ENCODE data around the gene HDDC3. TPM values are rescaled to one million over a fixed set of nuclear protein-coding genes. Genes with fewer than 3 reads are reported as not detected.
A peak's percentile ranks its signal among the peaks of the same experiment; 100 is the strongest.

HDDC3 gene
- total and polyA plus RNA-seq, 10 donors: 12.8 to 34.5 (median 21.7) TPM

GRCh38 chr15:90885432-90886290, 46.7 kb downstream of the HDDC3 start:
- 8 to 20% (median 14%) methylated on average over 10 to 23 of the region's 23 CpGs for WGBS, 5 donors
- H3K27me3 ChIP-seq (replicated peaks in 1 of 7): peaks cover 0 to 7% (median 0%) of the 10 kb centered on the region in 7 donors
- peak; percentile 95 for DNase-seq
- H3K4me3 ChIP-seq: peak overlapping the region; percentile 38 to 80 (median 60)
- intact Hi-C loops (cut with DNase I; ENCODE audit: low total_unique reads): loop anchor here (1.0 to 10.0 kb wide), 3 partner anchors 51 to 237 kb away; partner anchors contain the start of gene BLM
- peak overlapping the region; percentile 64 to 98 (median 96) for H3K27ac ChIP-seq
- H3K36me3 ChIP-seq: peaks cover 0 to 74% (median 48%) of the 10 kb centered on the region in 6 donors
- TF ChIP-seq POLR2AphosphoS5 (IDR thresholded peaks at IDR 0.05) (peak; percentile 67 to 83 (median 76)), POLR2A (IDR thresholded peaks at IDR 0.05) (no peak)
- TF ChIP-seq, protein P1, sequence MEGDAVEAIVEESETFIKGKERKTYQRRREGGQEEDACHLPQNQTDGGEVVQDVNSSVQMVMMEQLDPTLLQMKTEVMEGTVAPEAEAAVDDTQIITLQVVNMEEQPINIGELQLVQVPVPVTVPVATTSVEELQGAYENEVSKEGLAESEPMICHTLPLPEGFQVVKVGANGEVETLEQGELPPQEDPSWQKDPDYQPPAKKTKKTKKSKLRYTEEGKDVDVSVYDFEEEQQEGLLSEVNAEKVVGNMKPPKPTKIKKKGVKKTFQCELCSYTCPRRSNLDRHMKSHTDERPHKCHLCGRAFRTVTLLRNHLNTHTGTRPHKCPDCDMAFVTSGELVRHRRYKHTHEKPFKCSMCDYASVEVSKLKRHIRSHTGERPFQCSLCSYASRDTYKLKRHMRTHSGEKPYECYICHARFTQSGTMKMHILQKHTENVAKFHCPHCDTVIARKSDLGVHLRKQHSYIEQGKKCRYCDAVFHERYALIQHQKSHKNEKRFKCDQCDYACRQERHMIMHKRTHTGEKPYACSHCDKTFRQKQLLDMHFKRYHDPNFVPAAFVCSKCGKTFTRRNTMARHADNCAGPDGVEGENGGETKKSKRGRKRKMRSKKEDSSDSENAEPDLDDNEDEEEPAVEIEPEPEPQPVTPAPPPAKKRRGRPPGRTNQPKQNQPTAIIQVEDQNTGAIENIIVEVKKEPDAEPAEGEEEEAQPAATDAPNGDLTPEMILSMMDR (IDR thresholded peaks at IDR 0.05 in 8 of 11, conservative IDR thresholded peaks at IDR 0.05 in 3 of 11): peak; percentile 92 to 99 (median 96)
- no peaks in the 10 kb centered on the region for H3K9me3 ChIP-seq
- H3K4me1 ChIP-seq: peaks cover 34 to 85% (median 77%) of the 10 kb centered on the region in 6 donors

- Histone ChIP-seq H3K27ac (peak overlapping the region; percentile 64 to 98 (median 96)), H3K4me3 (peak overlapping the region; percentile 38 to 80 (median 60)), H3K4me1 (peaks cover 34 to 77% (median 69%) of the 10 kb centered on the region in 6 donors), H3K9me3 (no peaks in the 10 kb centered on the region), H3K27me3 (replicated peaks in 1 of 7) (peaks cover 0 to 7% (median 0%) of the 10 kb centered on the region in 7 donors), H3K36me3 (peaks cover 0 to 74% (median 48%) of the 10 kb centered on the region in 6 donors)
- TF ChIP-seq POLR2A (IDR thresholded peaks at IDR 0.05) (no peak), POLR2AphosphoS5 (IDR thresholded peaks at IDR 0.05) (no peak)
- TF ChIP-seq, protein P1 (IDR thresholded peaks at IDR 0.05 in 8 of 11, conservative IDR thresholded peaks at IDR 0.05 in 3 of 11): no peak
- peak; percentile 82 for DNase-seq
- intact Hi-C loops (cut with DNase I; ENCODE audit: low total_unique reads): loop anchor here (5.0 to 10.0 kb wide), 2 partner anchors 50 to 168 kb away; partner anchors contain the start of gene BLM
- WGBS, 5 donors: 18 to 30% (median 27%) methylated on average over 7 to 16 of the region's 16 CpGs
Measured at GRCh38 chr15:90884719-90885431, 47.5 kb downstream of the HDDC3 start.

- 2 to 8% (median 6%) methylated on average over 28 to 58 of the region's 58 CpGs for WGBS, 5 donors
- Histone ChIP-seq H3K4me3 (peak within 1 kb of the TSS; percentile 38 to 80 (median 60)), H3K36me3 (peaks cover 6 to 74% (median 48%) of the 10 kb centered on the region in 6 donors), H3K27ac (peak within 1 kb of the TSS; percentile 64 to 98 (median 96)), H3K27me3 (replicated peaks in 1 of 7) (peaks cover 0 to 7% (median 0%) of the 10 kb centered on the region in 7 donors), H3K4me1 (peaks cover 27 to 70% (median 61%) of the 10 kb centered on the region in 6 donors), H3K9me3 (no peaks in the 10 kb centered on the region)
- TF ChIP-seq POLR2A (IDR thresholded peaks at IDR 0.05) (peak in 2 of 3 donors; percentile 75 to 85), POLR2AphosphoS5 (IDR thresholded peaks at IDR 0.05) (peak; percentile 85 to 92 (median 92))
- TF ChIP-seq, protein P1 (IDR thresholded peaks at IDR 0.05 in 8 of 11, conservative IDR thresholded peaks at IDR 0.05 in 3 of 11): peak in 1 of 11 experiments; percentile 19
- intact Hi-C loops (cut with DNase I; ENCODE audit: low total_unique reads): loop anchor here (10.0 kb wide), 1 partner anchor 49 kb away; no protein-coding TSS in a partner anchor
- DNase-seq: peak; percentile 96
Measured at GRCh38 chr15:90883976-90884718, 48.2 kb downstream of the HDDC3 start, which contains the start of gene FES. Gene FES, plus strand, starts transcription at chr15:90884504. Its CDS starts 542 bp downstream, at chr15:90885046.
